NCI-H510A (cell line): ENCODE data around the gene MYL4.
"Not testable (repeated sequence)": the region's sequence is repeated elsewhere in the genome, so short reads cannot be mapped to it uniquely, and the experiment has no call there.

ENCODE experiments used
- DNase-seq: peaks from one replicate; lab custom pipeline; 2025; lab: John Stamatoyannopoulos, UW

Gene MYL4

GRCh38 chr17:47243737-47244598 is 34.8 kb downstream of the MYL4 start:
- DNase-seq: no peak

- DNase-seq: no peak
These were observed 35.5 kb downstream of the MYL4 start for GRCh38 chr17:47244697-47245096.

DNA sequence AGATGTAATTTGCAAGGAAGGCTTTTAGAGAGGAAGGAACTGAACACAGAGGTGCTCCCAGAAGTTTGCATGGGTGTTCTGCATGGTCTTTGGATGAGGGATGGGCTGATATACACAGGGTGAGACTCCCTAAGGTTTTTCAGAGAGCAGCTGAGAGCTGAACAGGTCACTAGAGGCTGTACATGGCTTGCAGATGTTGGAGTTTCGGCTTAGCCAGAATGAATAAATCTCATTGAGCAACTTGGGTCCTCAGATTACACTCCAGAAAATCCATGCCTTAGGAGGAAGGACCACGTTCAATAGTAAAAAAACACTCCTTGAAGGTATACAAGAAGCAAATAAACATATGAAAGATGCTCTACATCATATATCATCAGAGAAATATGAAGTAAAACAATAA is 37.0 kb downstream of the MYL4 start:
- DNase-seq: no peak

GRCh38 chr17:47250855-47251254 is 41.7 kb downstream of the MYL4 start:
- DNase-seq: no peak

DNA sequence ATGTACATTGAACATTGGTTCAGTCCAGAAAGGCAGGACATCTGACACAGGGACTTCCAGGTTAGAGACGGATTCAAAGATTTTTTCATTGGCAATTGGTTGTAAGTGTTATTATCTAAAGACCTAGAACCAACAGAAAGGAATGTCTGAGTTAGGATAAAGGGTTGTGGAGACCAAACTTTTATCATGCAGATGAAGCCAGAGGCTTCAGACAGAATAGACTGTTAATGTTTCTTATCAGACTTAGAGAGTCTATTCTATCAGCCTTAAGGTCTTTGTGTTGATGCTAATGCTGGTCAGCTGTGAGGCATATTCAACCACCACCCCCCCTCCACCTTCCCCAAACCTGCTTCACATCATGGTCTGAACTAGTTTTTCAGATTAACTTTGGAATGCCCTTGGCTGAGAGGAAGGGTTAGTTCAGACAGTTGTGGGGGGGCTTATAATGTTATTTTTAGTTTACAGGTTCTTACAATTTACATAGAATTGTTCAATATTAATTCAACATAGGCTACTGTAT is 42.3 kb downstream of the MYL4 start:
- no peak for DNase-seq

- DNase-seq: no peak
These were observed 43.1 kb downstream of the MYL4 start for GRCh38 chr17:47252209-47252608.

- DNase-seq: no peak
These were observed 43.8 kb downstream of the MYL4 start for GRCh38 chr17:47252766-47253512.

DNA sequence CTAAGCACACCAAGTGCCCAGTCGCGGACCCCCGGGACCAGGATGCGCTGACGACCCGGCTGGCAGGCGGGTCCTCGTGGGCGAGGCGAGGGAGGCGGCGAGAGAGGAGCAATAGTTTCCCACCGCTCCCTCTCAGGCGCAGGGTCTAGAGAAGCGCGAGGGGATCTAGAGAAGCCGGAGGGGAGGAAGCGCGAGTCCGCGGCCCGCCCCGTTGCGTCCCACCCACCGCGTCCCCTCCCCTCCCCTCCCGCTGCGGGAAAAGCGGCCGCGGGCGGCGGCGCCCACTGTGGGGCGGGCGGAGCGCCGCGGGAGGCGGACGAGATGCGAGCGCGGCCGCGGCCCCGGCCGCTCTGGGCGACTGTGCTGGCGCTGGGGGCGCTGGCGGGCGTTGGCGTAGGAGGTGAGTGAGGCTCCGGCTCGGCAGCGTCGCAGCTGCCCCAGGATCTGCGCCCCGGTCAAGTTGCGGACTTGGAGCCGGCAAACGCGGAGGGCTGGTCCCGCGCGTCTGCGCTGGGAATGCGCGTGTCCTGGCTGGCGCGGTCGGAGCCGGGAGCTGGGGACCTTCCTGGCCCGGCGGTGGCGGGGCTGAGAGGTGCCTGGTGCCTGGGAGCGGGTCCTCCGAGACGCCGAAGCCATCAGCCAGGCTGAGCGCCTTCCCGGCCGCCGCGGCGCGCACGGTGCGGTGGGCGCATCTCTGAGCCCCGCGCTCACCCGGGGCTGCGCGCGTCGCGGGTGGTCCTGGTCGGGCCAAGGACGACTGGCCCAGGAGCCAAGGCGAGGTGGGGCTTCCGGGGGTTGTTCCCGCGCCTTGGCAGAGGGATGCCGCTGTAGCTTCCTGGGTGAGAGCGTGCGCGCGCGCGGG is 44.6 kb downstream of the MYL4 start, which contains the start of gene ITGB3:
TSS of gene ITGB3 (plus strand) at position 287 of the 862 bp plus-strand sequence. CDS start at position 322, 35 bp downstream.
- peak; percentile 37 for DNase-seq

DNA sequence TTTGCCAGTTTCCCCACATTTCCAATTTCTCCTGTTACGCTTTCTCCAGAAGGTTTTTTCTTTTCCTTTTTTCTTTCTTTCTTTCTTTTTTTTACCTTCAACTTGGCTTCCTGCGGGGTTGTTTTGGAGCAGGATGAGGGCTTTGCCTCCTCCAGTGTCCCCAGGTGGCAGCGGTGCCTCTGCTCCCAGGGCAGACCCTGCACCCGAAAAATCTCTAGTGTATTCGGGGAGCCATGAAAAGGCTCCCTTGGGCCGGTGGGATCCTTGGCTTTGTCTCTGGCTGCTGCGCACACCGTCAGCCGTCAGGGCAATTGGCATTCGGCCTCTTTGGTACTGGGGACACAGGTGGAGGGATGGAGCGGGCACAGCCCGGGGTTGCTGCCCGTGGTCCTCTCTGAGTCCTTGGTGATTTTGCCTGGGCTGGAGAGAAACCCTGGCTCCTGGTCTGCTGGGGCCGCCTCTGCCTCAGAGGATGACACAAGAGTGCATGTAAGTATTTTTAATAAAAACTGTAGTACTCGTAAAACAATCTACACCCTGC is 45.3 kb downstream of the MYL4 start:
- DNase-seq: no peak

DNA sequence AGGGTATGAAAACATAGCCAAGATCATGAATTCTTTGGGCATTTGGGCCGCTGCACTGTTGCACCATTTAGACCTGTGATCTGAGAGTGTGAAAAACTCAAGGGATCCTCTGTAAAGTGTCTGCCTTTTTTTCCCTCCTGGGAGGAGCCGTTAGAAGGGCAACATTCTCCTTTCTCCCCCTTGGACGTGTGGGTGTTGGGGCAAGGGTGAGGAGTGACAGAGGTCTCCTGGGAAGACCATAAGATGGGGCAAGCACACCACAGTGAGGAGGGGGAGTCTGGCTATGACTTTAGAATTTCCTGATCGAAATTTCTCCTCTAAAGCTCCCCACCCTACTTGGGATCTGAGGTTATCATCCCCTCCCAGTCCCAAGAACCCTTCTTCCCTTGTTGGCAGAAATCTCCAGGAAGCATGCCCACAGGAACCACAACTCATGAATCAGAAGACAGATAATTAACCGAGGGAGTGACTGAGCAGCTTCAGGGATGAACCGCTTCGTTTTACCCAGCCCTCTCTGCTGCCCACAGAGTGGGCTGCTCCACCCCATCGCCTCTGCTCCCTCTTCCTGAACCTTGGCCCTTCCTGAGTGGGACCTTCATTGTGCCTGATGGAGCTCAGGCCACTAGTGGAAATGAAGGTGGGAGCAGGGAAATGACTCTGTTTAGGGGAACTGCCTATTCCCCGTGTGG is 48.6 kb downstream of the MYL4 start:
- no peak for DNase-seq

DNA sequence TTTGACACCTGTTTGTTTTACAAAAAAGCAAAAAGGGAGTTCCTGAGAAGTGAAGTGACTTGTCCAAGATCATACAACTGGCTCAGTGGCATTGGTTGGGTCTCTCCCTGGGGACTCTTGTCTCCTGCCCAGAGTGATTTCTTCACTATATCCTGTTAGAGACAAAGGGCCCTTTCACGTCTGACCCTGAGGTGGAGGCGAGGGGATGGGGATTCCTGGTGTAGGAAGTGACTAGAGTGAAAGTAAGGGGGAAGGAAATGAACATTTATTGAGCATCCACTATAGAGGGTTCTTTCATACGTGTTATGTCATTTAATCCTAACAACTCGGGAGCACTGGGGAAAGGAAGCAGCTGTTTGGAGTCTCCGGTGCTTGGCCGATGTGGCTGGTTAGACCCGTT is 53.4 kb downstream of the MYL4 start:
- no peak for DNase-seq

GRCh38 chr17:47264166-47264565 is 55.0 kb downstream of the MYL4 start:
- no peak for DNase-seq

DNA sequence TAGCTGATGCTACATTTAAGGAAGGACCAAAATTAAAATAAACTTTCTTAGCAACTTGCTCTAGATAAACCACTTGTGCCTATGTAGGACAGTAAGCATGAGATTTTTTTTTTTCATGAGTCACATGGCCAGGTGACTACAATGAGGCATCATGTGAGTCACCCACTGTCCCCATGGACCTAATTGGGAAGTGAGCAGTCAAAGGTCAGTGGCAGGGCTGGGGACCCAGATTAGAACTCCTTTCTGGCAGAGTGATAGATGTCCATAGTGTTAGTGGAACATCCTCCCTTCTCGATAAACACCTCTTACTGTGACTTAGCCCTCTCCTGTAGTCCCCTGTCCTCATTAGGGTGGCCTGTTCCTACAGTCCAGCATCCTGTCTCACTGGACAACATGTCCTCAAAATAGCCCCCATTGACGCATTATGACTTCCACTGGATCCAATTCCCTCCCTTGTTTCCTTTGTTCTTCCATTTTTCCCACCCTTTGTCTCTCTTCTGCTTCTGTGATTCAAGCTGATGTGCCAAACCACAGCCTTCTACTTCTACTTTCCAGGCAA is 56.9 kb downstream of the MYL4 start:
- no peak for DNase-seq

DNA sequence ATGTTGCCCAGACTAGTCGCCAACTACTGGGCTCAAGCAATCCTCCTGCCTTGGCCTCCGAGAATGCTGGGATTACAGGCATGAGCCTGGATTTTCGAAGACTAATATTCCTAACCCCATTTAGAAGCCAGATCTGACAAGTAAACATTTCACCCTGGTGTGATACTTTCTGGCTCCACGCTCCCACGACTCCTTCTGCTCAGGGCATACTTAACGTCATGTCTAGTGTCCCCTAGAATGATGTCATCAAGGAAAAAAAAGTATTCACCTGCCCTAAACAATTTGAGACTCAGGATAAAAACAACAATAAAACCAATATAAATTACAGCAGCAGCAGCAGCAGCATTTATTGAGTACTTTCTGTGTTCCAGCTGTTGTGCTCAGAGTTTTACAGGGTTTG is 57.6 kb downstream of the MYL4 start:
- no peak for DNase-seq

- DNase-seq: no peak
These were observed 58.2 kb downstream of the MYL4 start for GRCh38 chr17:47267354-47267828.

GRCh38 chr17:47268964-47269363 is 59.8 kb downstream of the MYL4 start:
- not testable (repeated sequence) for DNase-seq

DNA sequence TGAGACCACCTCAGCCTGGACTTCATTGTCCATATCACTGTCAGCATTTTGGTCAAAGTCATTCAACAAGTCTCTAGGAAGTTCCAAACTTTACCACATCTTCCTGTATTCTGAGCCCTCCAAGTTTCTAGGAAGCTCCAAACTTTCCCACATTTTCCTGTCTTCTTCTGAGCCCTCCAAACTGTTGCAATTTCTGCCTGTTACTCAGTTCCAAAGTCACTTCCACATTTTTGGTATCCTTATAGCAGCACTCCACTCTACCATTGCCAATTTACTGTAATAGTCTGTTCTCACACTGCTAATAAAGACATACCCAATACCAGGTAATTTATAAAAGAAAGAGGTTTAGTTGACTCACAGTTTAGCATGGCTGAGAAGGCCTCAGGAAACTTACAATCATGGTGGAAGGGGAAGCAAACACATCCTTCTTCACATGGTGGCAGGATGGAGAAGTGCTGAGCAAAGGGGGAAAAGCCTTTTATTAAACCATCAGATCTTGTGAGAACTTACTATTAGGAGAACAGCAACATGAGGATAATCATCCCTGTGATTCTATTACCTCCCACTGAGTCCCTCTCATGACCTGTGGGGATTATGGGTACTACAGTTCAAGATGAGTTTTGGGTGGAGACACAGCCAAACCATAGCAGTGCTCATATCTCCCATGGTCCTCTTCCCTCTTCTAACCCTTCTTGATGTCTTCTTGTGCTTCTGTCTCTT is 60.6 kb downstream of the MYL4 start:
- DNase-seq: not testable (repeated sequence)

DNA sequence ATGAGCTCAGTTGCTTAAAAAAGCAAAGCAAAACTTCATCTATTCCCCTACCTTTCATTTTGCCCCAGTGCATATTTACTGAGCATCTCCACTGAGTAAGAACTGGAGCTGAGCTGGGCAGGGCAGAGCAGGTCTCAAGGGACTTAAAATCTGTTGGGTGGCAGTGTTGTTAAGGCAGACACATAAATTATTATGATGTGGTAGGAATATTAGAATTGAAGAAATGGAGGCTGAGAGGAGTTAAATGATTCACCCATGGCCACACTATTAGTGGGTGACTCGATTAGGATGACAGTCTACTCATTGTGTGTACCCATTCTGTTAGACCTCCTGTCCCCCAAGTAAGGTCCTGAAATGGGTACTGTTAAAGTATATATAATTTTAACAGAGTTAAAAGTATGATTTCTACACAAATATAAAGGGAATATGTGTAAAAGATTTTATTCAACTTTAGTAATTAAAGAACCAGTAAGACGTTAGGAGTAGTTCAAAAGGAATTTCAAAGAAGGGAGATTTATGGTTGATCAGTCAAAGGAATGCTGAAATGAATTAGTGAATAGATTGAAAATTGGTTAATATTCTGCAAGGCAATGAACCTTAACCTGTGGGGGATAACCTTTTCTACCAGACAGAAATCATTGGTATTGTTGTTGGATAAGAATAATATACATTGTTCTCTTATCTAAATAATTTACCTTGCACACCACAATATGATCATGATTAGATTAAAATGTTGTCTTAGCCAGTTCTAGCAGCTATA is 62.0 kb downstream of the MYL4 start:
- DNase-seq: no peak

GRCh38 chr17:47272491-47272890 is 63.3 kb downstream of the MYL4 start:
- no peak for DNase-seq
